ENCODE results near the gene GM2A. TPM values are rescaled to one million over a fixed set of nuclear protein-coding genes. Genes with fewer than 3 reads are reported as not detected.

GM2A gene
- total and polyA plus RNA-seq, 2 donors (not counting 1 experiment from before 2014, with no cell fraction given): 29.8 to 82.7 TPM

- H3K27me3 ChIP-seq (replicated peaks in 1 of 4; ENCODE audit: control extremely low read depth in 1 of 4, control insufficient read depth in 3 of 4, insufficient read depth in 4 of 4, low read length in 3 of 4): no peaks in the 10 kb centered on the region
These were observed 63.1 kb downstream of the GM2A start for GRCh38 chr5:151315998-151316597.

More at GRCh38 chr5:151315998-151316597, 63.1 kb downstream of the GM2A start:
- CTCF ChIA-PET: interaction anchor here (0.6 to 3.7 kb wide), 41 partner anchors 9 to 756 kb away, joined by 3 to 28 read pairs (median 4); partner anchors contain the start of genes CCDC69, GM2A and SLC36A1
- no peaks in the 10 kb centered on the region for H3K36me3 ChIP-seq (replicated peaks in 1 of 2; ENCODE audit: control extremely low read depth in 1 of 2, control insufficient read depth in 1 of 2, extremely low read depth in 1 of 2, insufficient read depth in 2 of 2, low read length in 1 of 2)
- no peak overlapping the region for H3K4me3 Mint-ChIP-seq
- TF ChIP-seq EZH2 (IDR thresholded peaks at IDR 0.05; ENCODE audit: borderline replicate concordance, insufficient read depth, low read depth, low read length, poor library complexity, severe bottlenecking) (no peak), CTCF (IDR thresholded peaks at IDR 0.05) (peak; percentile 95)
- peaks cover under 1 to 8% (median 4%) of the 10 kb centered on the region in 3 donors for H3K9me3 ChIP-seq (ENCODE audit: control extremely low read depth in 1 of 3, control insufficient read depth in 2 of 3, insufficient read depth in 1 of 3, low read length in 2 of 3)
- intact Hi-C loops (cut with micrococcal nuclease): loop anchor here (10.0 kb wide), 1 partner anchor 511 kb away; no protein-coding TSS in a partner anchor
- no peaks in the 10 kb centered on the region for H4K20me1 ChIP-seq (ENCODE audit: control insufficient read depth, insufficient read depth, low read length, poor library complexity, severe bottlenecking)
- H3K4me1 ChIP-seq (ENCODE audit: control insufficient read depth in 2 of 2, insufficient read depth in 2 of 2, low read length in 2 of 2): peaks cover 9 to 16% of the 10 kb centered on the region in 2 donors
- POLR2A ChIA-PET: interaction anchor here (0.6 to 0.8 kb wide), 2 partner anchors 190 to 334 kb away, joined by 4 to 18 read pairs; no protein-coding TSS in a partner anchor
- H3K4me1 Mint-ChIP-seq: peaks cover 10% of the 10 kb centered on the region
- no peak overlapping the region for H3K4me2 ChIP-seq (replicated peaks; ENCODE audit: low read depth, low read length, poor library complexity, severe bottlenecking)
- DNase-seq: peak; percentile 65
- no peak overlapping the region for H3K9ac ChIP-seq (ENCODE audit: low read length)
- H3K27ac ChIP-seq (ENCODE audit: low read length in 2 of 2): no peak overlapping the region
- no peak overlapping the region for H3K4me3 ChIP-seq (ENCODE audit: control extremely low read depth in 1 of 5, extremely low read depth in 1 of 5, insufficient read depth in 1 of 5, low read depth in 2 of 5, low read length in 4 of 5)
- no peaks in the 10 kb centered on the region for H3K27me3 Mint-ChIP-seq
- no peak overlapping the region for H2AFZ ChIP-seq (ENCODE audit: insufficient read depth, low read depth, low read length, poor library complexity, severe bottlenecking)
- no peaks in the 10 kb centered on the region for H3K79me2 ChIP-seq (ENCODE audit: control insufficient read depth, insufficient read depth, low read length)
- ATAC-seq (ENCODE audit: low read depth): peak; percentile 76
- H3K27ac Mint-ChIP-seq: no peak overlapping the region
- peaks cover 3% of the 10 kb centered on the region for H3K9me3 Mint-ChIP-seq (ENCODE audit: insufficient read depth)
- 42% methylated on average over 3 of the region's 8 CpGs for WGBS (ENCODE audit: insufficient coverage)

All from B cell (primary cell).